Endodermal cell (in vitro differentiated cells): ENCODE results near the gene DTNA. TPM values are rescaled to one million over a fixed set of nuclear protein-coding genes. Genes with fewer than 3 reads are reported as not detected.
"Not testable (repeated sequence)": the region's sequence is repeated elsewhere in the genome, so short reads cannot be mapped to it uniquely, and the experiment has no call there.

ENCODE experiments used
- DNase-seq: peaks from one replicate; pipeline ENCODE4 v3.0.0-alpha.2; 2017
- H3K27ac ChIP-seq: 2 replicates; pipeline ENCODE4 v1.5.1; 2013; ENCODE audit warnings: mild to moderate bottlenecking, low read depth, low read length, moderate library complexity
- H3K27me3 ChIP-seq: 2 replicates; pipeline ENCODE4 v1.6.1; 2013; ENCODE audit warnings: mild to moderate bottlenecking, low read length, moderate library complexity; ENCODE audit not compliant: insufficient read depth, control insufficient read depth, poor library complexity, severe bottlenecking
- H3K36me3 ChIP-seq: 2 replicates; pipeline ENCODE4 v1.7.0; 2013; ENCODE audit warnings: mild to moderate bottlenecking, low read length, moderate library complexity; ENCODE audit not compliant: control insufficient read depth, insufficient read depth
- H3K4me1 ChIP-seq: one replicate; pipeline ENCODE4 v1.7.0; 2013; ENCODE audit warnings: low read length; ENCODE audit not compliant: control insufficient read depth, insufficient read depth
- H3K4me3 ChIP-seq: 2 replicates; pipeline ENCODE4 v1.5.1; 2013; ENCODE audit warnings: mild to moderate bottlenecking, low read length, moderate library complexity
- H3K9ac ChIP-seq: 2 replicates; pipeline ENCODE4 v1.6.1; 2013; ENCODE audit warnings: mild to moderate bottlenecking, low read length, moderate library complexity; ENCODE audit not compliant: poor library complexity, severe bottlenecking; ENCODE audit errors: extremely low read depth
- H3K9me3 ChIP-seq: 2 replicates; pipeline ENCODE4 v1.6.1; 2013; ENCODE audit warnings: mild to moderate bottlenecking, low read length, moderate library complexity; ENCODE audit not compliant: control insufficient read depth
- H3K27ac Mint-ChIP-seq: 2 replicates; pipeline ENCODE4 v1.8.0; 2020; ENCODE audit warnings: mixed read lengths
- H3K27me3 Mint-ChIP-seq: 2 replicates; pipeline ENCODE4 v1.8.0; 2021; ENCODE audit warnings: mild to moderate bottlenecking, mixed read lengths; ENCODE audit not compliant: insufficient read depth
- H3K36me3 Mint-ChIP-seq: 2 replicates; pipeline ENCODE4 v1.8.0; 2020; ENCODE audit warnings: low read depth, mixed read lengths
- H3K4me1 Mint-ChIP-seq: 2 replicates; pipeline ENCODE4 v1.8.0; 2020; ENCODE audit warnings: mixed read lengths
- H3K4me3 Mint-ChIP-seq: 2 replicates; pipeline ENCODE4 v1.8.0; 2020; ENCODE audit warnings: mild to moderate bottlenecking, moderate library complexity, mixed read lengths
- H3K9me3 Mint-ChIP-seq: 2 replicates; pipeline ENCODE4 v1.8.0; 2020; ENCODE audit warnings: mild to moderate bottlenecking, mixed read lengths
- CTCF ChIP-seq: fragments of 200-600 bp; sonication (generic); conservative IDR thresholded peaks from 2 replicates; pipeline ENCODE4 v1.5.0; 2021; ENCODE audit warnings: antibody characterized with exemption, mild to moderate bottlenecking
- WGBS, 2 experiments: methylation state at CpG; one replicate each; pipeline versions ENCODE4 v1.1.5 to v1.1.7; 2013; ENCODE audit warnings: missing lambda C conversion rate in 2 of 2, mixed read lengths in 1 of 2; ENCODE audit not compliant: insufficient coverage in 1 of 2, insufficient read length in 1 of 2; 5-methylcytosine and 5-hydroxymethylcytosine counted together
- total RNA-seq, 2 donors: library from RNA; stranded (reverse); fragmentation: NEBNext Ultra II Directional in 1 of 2; extraction: Animal tissue kit (Norgen Biotek cat#: 25700) in 1 of 2; gene quantifications; 2 replicates in 1 of 2; 3 replicates in 1 of 2; pipeline ENCODE4 v1.2.1, GENCODE V29; 2021

The DTNA gene
- total RNA-seq, 2 donors from 2014 or later = 45.6 to 51.6 TPM

DNA sequence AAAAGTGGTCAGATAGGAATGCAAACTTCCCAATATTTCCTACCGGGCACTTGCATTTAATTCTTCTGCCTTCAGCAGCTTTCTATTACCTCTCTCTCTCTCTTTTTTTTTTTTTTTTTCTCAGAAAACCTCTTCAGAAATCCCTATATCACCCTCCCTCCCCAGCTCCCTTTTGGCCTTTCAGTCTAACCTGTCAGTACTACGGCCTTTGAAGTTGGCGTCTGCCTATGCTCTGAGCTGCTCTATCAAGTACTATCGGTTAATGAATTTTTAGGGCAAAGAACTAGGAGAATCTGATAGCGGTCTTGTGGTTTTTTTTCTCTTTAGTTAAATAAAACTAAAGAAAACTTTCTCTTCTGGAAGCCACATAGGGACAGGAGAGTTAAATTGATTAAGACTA is 208.8 kb downstream of the DTNA start:
- TF ChIP-seq CTCF = no peak
- Mint-ChIP-seq H3K27me3 (no peaks in the 10 kb centered on the region), H3K4me3 (no peak overlapping the region), H3K27ac (no peak overlapping the region), H3K4me1 (peaks cover 10% of the 10 kb centered on the region), H3K9me3 (no peaks in the 10 kb centered on the region), H3K36me3 (no peaks in the 10 kb centered on the region)
- H3K27me3 ChIP-seq = no peaks in the 10 kb centered on the region
- WGBS, 2 experiments = 81 to 90% methylated on average over 3 to 4 of the region's 5 CpGs
- no peaks in the 10 kb centered on the region for H3K4me1 ChIP-seq
- DNase-seq = no peak
- H3K27ac ChIP-seq = no peak overlapping the region
- no peaks in the 10 kb centered on the region for H3K36me3 ChIP-seq
- H3K4me3 ChIP-seq = no peak overlapping the region
- H3K9ac ChIP-seq = no peak overlapping the region
- H3K9me3 ChIP-seq = no peaks in the 10 kb centered on the region

DNA sequence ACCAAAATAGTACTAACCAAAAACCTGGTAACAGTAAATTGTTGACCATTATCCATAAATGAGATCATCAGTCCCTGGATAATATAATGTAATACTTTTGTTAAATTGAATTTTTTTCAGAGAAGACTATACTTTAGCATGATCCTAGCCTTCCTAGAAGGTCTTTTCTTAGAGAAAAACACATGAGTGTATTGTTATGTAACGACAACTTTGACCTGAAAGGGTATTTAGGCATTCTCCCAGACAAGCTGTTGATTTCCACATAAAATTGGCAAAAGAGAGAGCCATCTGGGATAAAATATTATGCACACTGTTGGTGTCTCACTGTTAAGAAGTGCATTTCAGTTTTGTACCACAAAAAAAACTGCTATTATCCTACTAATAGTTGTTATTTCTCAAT is 211.1 kb downstream of the DTNA start:
- DNase-seq = no peak
- TF ChIP-seq CTCF = no peak
- Mint-ChIP-seq H3K9me3 (no peaks in the 10 kb centered on the region), H3K4me3 (no peak overlapping the region), H3K4me1 (peaks cover 5% of the 10 kb centered on the region), H3K36me3 (no peaks in the 10 kb centered on the region), H3K27ac (no peak overlapping the region), H3K27me3 (no peaks in the 10 kb centered on the region)
- Histone ChIP-seq H3K27ac (no peak overlapping the region), H3K4me3 (no peak overlapping the region), H3K9me3 (no peaks in the 10 kb centered on the region), H3K36me3 (no peaks in the 10 kb centered on the region), H3K9ac (no peak overlapping the region), H3K27me3 (no peaks in the 10 kb centered on the region), H3K4me1 (no peaks in the 10 kb centered on the region)
- 86 to 89% methylated on average over 1 of the region's 1 CpG for WGBS, 2 experiments

DNA sequence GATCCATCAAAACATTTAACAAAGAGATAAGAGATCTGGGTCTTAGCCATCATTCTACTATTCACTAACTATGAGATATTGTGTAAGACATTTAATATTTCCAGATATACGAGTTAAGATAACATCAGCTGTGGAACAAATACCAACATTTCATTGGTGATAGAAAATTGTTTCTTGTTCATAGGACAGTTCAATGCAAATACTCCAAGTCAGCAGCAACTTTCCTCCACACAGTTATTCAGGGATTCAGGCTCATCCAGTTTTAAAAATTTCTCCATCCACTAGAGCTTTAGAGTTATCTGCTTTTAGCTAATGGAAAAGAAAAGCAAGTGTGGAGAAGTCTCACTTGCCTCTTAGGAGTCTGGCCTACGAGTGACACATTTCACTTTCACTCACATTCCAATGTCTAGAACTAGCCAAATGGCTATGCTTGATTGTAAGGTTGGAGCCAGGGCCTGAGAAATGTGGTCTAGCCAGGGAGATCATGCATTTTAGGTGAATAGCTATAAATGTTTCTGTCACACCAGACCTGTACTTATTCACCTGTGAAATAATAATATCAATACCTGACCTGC is 211.8 kb downstream of the DTNA start:
- Mint-ChIP-seq H3K4me3 (no peak overlapping the region), H3K27me3 (no peaks in the 10 kb centered on the region), H3K27ac (no peak overlapping the region), H3K9me3 (no peaks in the 10 kb centered on the region), H3K4me1 (peaks cover 5% of the 10 kb centered on the region), H3K36me3 (no peaks in the 10 kb centered on the region)
- Histone ChIP-seq H3K4me1 (no peaks in the 10 kb centered on the region), H3K27me3 (no peaks in the 10 kb centered on the region), H3K36me3 (no peaks in the 10 kb centered on the region), H3K9ac (no peak overlapping the region), H3K27ac (no peak overlapping the region), H3K4me3 (no peak overlapping the region), H3K9me3 (no peaks in the 10 kb centered on the region)
- no peak for TF ChIP-seq CTCF
- 86% methylated on average over 2 of the region's 2 CpGs; no CpG with 5 or more reads in 1 of the 2 experiments for WGBS, 2 experiments
- DNase-seq = no peak

GRCh38 chr18:34922594-34922993 is 212.5 kb downstream of the DTNA start:
- not testable (repeated sequence) for DNase-seq, H3K27ac ChIP-seq, H3K9ac ChIP-seq, H3K9me3 Mint-ChIP-seq, H3K9me3 ChIP-seq, H3K27me3 ChIP-seq, H3K27me3 Mint-ChIP-seq, H3K4me3 Mint-ChIP-seq, H3K4me1 ChIP-seq, H3K4me1 Mint-ChIP-seq, H3K36me3 ChIP-seq, H3K4me3 ChIP-seq, H3K36me3 Mint-ChIP-seq, H3K27ac Mint-ChIP-seq
- 89 to 95% methylated on average over 2 to 4 of the region's 4 CpGs for WGBS, 2 experiments
